Activated T-helper 2 cell treated with anti-CD3 and anti-CD28 coated beads, Interferon-gamma antibody, Interleukin-2, Interleukin-4, amounts not matched to agents 10 μg/mL and 5 μg/mL and 100 μg/mL, durations not matched to agents 14 hours and 24 hours and 36 hours (primary cell): ENCODE results near the gene HSD17B13. TPM values are rescaled to one million over a fixed set of nuclear protein-coding genes. Genes with fewer than 3 reads are reported as not detected.

Experiments
- DNase-seq: peaks from one replicate; pipeline ENCODE4 v3.0.0; 2021; ENCODE audit warnings: low spot score
- H3K27ac Mint-ChIP-seq: one replicate; pipeline ENCODE4 v1.8.0; 2021; ENCODE audit warnings: mixed read lengths
- H3K27me3 Mint-ChIP-seq: one replicate; pipeline ENCODE4 v1.8.0; 2021; ENCODE audit warnings: low read depth, mixed read lengths
- H3K36me3 Mint-ChIP-seq: one replicate; pipeline ENCODE4 v1.8.0; 2021; ENCODE audit warnings: low read depth, mixed read lengths
- H3K4me1 Mint-ChIP-seq: one replicate; pipeline ENCODE4 v1.8.0; 2021; ENCODE audit warnings: low read depth, mixed read lengths
- H3K4me3 Mint-ChIP-seq: one replicate; pipeline ENCODE4 v1.8.0; 2021; ENCODE audit warnings: low read depth, mild to moderate bottlenecking, moderate library complexity, mixed read lengths
- H3K9me3 Mint-ChIP-seq: one replicate; pipeline ENCODE4 v1.8.0; 2021; ENCODE audit warnings: mixed read lengths
- intact Hi-C: fragments of 100-400 bp; cut with micrococcal nuclease; formaldehyde crosslinking; loops from one replicate; pipeline ENCODE4 v1.15.1; 2023
- total RNA-seq: library from RNA; stranded (reverse); gene quantifications from 2 replicates; pipeline ENCODE4 v1.2.3, GENCODE V29; 2022

Gene HSD17B13, protein sequence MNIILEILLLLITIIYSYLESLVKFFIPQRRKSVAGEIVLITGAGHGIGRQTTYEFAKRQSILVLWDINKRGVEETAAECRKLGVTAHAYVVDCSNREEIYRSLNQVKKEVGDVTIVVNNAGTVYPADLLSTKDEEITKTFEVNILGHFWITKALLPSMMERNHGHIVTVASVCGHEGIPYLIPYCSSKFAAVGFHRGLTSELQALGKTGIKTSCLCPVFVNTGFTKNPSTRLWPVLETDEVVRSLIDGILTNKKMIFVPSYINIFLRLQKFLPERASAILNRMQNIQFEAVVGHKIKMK
- 0.16 and 0.32 TPM in 2 replicates for total RNA-seq

DNA sequence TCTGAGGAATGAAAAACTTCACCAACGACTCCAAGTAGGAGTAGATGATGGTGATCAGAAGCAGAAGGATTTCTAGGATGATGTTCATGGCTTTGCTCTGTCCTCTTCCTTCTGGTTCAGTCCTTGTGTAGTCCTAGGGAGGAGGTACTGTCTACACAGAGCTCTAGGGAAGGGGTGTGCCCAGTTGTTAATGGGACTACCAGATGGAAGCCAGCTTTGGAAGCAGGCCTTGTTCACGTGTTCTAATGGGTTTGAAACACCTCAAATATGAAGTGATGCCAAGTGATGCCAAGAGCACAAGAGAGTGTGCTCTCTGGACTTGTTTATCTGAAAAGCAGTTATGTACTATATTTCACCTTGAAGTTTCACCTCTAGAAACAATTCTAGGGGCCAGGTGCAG lies at the start of gene HSD17B13:
Gene HSD17B13 (minus strand): TSS at position 129 of the 400 bp plus-strand sequence. CDS start 41 bp downstream, at position 88.
- Mint-ChIP-seq H3K9me3 (no peaks in the 10 kb centered on the region), H3K27me3 (peaks cover 2% of the 10 kb centered on the region), H3K4me3 (no peak within 1 kb of the TSS), H3K27ac (no peak within 1 kb of the TSS), H3K36me3 (no peaks in the 10 kb centered on the region), H3K4me1 (no peaks in the 10 kb centered on the region)
- no peak for DNase-seq
- intact Hi-C loops, result no loop called here

DNA sequence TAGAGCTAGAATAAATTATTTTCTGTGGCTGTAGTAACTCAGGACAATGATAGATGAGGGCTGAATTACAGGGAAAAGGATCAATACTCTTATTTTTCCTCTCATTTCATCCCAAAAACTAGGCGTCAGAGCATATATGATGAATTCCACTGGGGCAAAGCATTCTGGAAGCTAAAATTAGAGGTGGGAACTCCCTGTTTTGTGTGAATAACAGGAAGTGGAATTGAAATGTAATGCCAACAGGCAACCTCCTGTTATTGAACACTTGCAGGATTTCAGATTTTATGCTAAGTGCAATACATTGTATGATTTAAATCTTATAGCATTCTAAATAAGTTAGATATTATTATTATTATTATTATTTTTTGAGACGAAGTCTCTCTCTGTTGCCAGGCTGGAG lies 47.4 kb upstream of the HSD17B13 start:
- Mint-ChIP-seq H3K36me3 (peaks cover 35% of the 10 kb centered on the region), H3K4me3 (no peak overlapping the region), H3K9me3 (no peaks in the 10 kb centered on the region), H3K4me1 (no peaks in the 10 kb centered on the region), H3K27ac (no peak overlapping the region), H3K27me3 (no peaks in the 10 kb centered on the region)
- DNase-seq, result no peak
- intact Hi-C loops, result loop anchor here (10.0 kb wide), 1 partner anchor 475 kb away; no protein-coding TSS in a partner anchor

DNA sequence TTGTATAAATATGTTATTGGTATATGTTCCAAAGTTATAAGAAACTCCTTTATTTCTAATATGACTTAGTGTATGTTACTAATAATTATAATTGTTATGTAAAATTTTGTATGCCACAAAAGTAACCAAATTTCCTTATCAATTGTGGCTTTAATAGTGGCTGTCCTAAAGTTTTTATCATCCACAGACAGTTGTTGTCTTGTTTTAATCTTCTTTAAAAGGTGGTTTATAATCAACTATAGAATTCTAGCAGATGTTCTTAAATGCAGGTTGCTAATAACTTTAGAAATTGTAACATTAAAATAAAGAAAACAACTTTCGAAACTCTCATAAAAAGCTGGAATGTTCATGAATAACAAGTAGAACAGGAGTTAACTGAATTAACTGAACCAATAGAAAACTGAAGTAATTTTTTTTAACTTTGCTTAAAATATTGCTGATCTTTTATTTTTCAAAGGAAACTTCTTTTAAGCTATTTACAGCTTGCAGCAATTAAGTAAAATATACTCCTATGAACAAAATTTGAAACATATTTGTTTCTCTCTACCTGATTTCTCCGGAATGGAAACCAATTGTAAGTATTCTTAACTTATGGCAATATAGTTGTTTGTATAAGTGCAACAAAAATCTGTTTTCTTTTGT lies 44.0 kb upstream of the HSD17B13 start:
- H3K4me1 Mint-ChIP-seq, result no peaks in the 10 kb centered on the region
- peaks cover 43% of the 10 kb centered on the region for H3K36me3 Mint-ChIP-seq
- H3K27ac Mint-ChIP-seq, result no peak overlapping the region
- H3K27me3 Mint-ChIP-seq, result no peaks in the 10 kb centered on the region
- no peaks in the 10 kb centered on the region for H3K9me3 Mint-ChIP-seq
- no peak overlapping the region for H3K4me3 Mint-ChIP-seq
- DNase-seq, result no peak
- intact Hi-C loops, result no loop called here

DNA sequence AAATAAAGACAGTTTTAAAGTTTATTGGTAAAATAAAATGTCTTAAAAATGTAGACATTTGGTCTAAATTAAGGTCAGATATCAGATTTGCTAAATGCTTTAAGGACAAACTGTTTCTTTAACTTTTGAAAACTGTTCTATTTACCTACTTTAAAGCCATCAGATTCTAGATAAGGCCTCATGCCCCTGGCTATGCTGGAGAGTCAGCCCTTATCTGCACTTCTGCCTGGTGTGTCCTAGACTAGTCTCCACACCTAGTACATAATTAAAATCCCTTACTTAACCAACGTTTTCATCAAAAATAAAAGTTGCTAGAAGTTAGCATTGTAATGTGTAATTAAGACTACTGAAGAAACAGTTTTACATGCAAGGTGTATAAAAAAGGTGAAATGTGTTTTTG lies 42.7 kb upstream of the HSD17B13 start:
- H3K27ac Mint-ChIP-seq, result no peak overlapping the region
- H3K4me3 Mint-ChIP-seq, result no peak overlapping the region
- DNase-seq, result no peak
- H3K27me3 Mint-ChIP-seq, result no peaks in the 10 kb centered on the region
- peaks cover 38% of the 10 kb centered on the region for H3K36me3 Mint-ChIP-seq
- no peaks in the 10 kb centered on the region for H3K9me3 Mint-ChIP-seq
- no peaks in the 10 kb centered on the region for H3K4me1 Mint-ChIP-seq
- intact Hi-C loops, result no loop called here

DNA sequence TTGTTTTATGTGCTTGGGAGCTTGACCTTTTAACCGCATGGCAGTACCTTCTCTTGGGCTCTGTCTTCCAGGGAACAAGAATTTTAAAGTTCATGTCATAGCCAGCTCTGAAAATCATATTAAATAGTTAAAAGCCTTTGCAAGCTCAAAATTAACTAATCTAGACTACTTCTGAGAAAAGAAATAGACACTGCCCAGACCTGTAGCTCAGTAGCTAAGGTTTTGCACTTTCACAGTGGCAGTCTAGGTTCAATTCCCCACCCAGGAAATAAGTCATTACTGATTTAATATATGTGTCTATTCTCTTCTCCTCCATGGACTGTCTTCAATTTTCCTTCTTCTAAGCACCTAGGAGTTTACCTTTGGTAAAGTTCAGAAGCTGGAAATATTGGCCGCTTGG lies 40.9 kb upstream of the HSD17B13 start:
- no peak for DNase-seq
- H3K36me3 Mint-ChIP-seq, result peaks cover 35% of the 10 kb centered on the region
- no peaks in the 10 kb centered on the region for H3K4me1 Mint-ChIP-seq
- intact Hi-C loops, result no loop called here
- H3K9me3 Mint-ChIP-seq, result no peaks in the 10 kb centered on the region
- H3K27ac Mint-ChIP-seq, result no peak overlapping the region
- no peaks in the 10 kb centered on the region for H3K27me3 Mint-ChIP-seq
- H3K4me3 Mint-ChIP-seq, result no peak overlapping the region

DNA sequence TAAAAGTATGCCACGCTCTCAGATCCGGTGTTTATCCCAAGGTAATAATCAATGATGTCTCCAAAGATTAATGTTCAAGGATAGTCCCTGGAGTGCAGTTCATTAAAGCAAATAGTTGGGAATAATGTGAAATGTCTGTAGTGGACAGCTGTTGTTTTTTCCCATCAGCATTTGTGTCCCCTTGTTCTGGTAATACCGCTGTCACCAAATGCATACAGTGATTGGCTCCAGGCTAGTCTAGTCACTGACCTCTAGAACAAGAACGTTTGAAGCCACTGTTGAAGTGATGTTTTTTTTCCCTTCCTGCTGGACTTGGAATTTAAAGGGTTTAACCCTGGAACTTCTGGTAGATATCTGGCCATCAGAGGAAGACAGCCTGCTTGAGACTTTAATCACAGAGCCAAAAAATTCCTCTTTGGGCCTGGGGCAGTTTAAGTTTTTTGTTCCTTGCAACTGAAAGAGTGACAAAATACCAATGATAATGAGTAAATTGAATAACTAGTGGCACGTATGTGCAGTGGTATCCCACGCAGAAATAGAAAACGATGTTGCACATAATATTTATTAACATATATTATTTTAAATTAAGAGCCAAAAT lies 37.8 kb upstream of the HSD17B13 start:
- Mint-ChIP-seq H3K27ac (no peak overlapping the region), H3K27me3 (no peaks in the 10 kb centered on the region), H3K4me1 (peaks cover 2% of the 10 kb centered on the region), H3K9me3 (no peaks in the 10 kb centered on the region), H3K36me3 (peaks cover 23% of the 10 kb centered on the region), H3K4me3 (no peak overlapping the region)
- DNase-seq, result no peak
- intact Hi-C loops, result no loop called here

DNA sequence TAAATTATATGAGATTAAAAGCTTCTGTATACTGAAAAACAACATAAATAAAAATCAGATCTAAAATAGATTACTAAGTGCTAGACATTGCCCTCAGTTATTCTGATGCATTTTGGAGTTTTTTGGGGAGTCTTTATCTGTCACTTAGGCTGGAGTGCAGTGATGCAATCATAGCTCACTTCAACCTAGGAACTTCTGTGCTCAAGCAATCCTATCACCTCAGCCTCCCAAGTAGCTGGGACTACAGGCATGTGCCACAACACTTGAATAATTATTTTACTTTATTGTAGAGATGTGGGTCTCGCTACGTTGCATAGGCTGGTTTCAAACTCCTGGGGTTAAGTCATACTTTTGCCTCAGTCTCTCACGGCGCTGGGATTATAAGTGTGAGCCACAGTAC lies 36.6 kb upstream of the HSD17B13 start:
- Mint-ChIP-seq H3K36me3 (peaks cover 19% of the 10 kb centered on the region), H3K27me3 (no peaks in the 10 kb centered on the region), H3K4me3 (no peak overlapping the region), H3K9me3 (no peaks in the 10 kb centered on the region), H3K4me1 (peaks cover 2% of the 10 kb centered on the region), H3K27ac (no peak overlapping the region)
- DNase-seq, result no peak
- intact Hi-C loops, result no loop called here

DNA sequence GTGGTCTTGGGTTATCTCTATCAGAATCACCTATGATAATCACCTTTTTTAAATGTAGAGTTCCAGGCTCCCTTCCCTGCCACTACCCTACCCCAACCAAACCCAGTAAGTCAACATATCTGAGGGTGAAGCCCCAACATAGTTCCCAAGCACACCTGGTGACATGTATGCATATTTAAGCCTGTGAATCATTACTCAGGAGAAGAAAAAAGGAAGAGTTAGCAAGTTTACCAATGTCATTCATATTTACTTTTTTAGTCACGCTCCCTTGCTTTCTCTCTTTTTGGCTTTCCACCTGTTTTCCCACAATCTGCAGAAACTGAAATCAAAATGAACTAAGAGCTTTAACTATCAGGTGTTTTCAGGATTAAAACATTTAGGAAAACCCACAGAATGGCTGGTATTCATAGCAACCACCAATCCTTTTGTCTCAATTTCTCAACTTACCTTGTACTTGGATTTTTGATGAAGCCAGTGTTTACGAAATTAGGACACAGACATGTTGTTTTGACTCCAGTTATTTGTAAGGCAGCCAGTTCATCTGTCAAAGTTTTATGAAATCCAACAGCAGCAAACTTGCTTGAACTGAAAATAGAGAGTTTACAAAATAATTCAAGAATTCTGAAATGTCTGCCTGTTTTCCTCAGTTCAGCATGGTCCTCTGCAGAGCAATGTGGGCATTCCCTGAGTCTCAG lies 34.3 kb upstream of the HSD17B13 start:
- DNase-seq, result no peak
- Mint-ChIP-seq H3K9me3 (peaks cover 4% of the 10 kb centered on the region), H3K27ac (no peak overlapping the region), H3K4me1 (peaks cover 9% of the 10 kb centered on the region), H3K36me3 (peaks cover 19% of the 10 kb centered on the region), H3K27me3 (no peaks in the 10 kb centered on the region), H3K4me3 (no peak overlapping the region)
- intact Hi-C loops, result no loop called here

DNA sequence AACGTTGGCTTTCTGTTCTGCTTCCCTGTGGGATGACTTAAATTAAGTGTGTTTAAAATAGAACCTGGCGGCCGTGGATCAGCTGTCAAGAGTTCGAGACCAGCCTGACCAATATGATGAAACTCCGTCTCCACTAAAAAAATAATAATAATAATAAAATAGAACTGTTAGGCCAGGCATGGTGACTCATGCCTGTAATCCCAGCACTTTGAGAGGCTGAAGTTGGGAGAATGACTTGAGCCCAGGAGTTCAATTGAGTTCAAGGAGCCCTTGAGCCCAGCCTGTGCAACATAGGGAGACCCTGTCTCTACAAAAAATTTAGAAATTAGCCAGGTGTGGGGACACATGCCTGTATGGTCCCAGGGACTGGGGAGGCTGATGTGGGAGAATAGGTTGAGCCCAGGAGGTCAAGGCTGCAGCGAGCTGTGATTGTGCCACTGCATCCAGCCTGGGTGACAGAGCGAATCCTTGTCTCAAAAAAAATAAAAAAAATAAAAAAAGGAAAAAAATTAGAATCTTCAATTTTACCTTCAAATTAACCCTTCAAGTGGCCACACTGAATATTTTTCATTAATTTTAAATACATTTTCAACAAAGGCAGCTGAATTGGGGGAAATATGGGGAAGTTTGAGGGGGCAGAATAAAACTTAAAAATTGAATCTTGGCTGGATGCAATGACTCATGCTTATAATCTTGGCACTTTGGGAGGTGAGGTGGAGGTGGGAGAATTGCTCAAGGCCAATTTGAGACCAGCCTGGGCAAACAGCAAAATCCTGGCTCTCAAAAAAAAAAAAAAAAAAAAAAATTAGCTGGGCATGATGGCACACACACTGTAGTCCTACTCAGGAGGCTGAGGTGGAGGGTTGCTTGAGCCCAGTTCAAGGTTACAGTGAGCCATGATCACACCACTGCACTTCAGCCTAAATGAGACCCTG lies 31.8 kb upstream of the HSD17B13 start:
- H3K27ac Mint-ChIP-seq, result no peak overlapping the region
- intact Hi-C loops, result no loop called here
- peaks cover 4% of the 10 kb centered on the region for H3K9me3 Mint-ChIP-seq
- H3K4me1 Mint-ChIP-seq, result peaks cover 9% of the 10 kb centered on the region
- peaks cover 13% of the 10 kb centered on the region for H3K36me3 Mint-ChIP-seq
- DNase-seq, result no peak
- H3K4me3 Mint-ChIP-seq, result no peak overlapping the region
- no peaks in the 10 kb centered on the region for H3K27me3 Mint-ChIP-seq

DNA sequence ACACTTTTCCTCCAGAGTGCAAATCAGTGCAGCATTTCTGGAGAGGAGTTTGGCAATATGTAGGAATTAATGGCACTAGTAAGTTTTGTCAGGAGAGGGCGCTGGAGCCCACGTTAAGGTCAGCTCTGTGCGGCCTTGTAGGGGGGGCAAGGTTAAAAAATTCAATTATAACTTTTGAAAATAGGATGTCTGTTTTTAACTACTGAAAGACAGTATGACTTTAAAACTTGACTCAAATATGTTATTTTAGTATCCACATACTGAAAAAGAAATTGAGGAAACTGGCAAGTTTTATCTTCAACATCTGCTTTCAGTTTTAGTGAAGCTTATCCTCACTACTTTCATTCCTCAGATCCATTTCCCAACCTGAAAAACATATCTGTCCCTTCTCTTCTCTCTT lies 30.9 kb upstream of the HSD17B13 start:
- Mint-ChIP-seq H3K9me3 (peaks cover 4% of the 10 kb centered on the region), H3K4me3 (no peak overlapping the region), H3K27me3 (no peaks in the 10 kb centered on the region), H3K36me3 (peaks cover 13% of the 10 kb centered on the region), H3K4me1 (peaks cover 9% of the 10 kb centered on the region), H3K27ac (no peak overlapping the region)
- intact Hi-C loops, result no loop called here
- no peak for DNase-seq

DNA sequence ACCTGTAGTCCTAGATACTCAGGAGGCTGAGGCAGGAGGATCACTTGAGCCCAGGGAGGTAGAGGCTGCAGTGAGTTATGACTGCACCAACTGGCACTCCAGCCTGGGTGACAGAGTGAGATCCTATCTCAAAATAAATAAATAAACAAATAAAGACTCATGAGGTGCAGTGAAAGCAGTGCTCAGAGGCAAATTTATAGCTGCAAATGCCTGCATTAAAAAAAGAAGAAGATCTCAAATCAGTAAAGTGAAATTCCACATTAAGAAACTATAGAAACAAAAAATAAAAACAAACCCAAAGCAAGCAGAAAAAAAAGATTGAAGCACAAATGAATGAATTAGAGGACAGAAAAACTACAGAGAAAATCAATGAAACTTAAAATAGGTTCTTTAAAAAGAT lies 22.5 kb upstream of the HSD17B13 start:
- Mint-ChIP-seq H3K4me1 (no peaks in the 10 kb centered on the region), H3K27me3 (no peaks in the 10 kb centered on the region), H3K36me3 (peaks cover 28% of the 10 kb centered on the region), H3K4me3 (no peak overlapping the region), H3K27ac (no peak overlapping the region), H3K9me3 (peaks cover 22% of the 10 kb centered on the region)
- intact Hi-C loops, result no loop called here
- DNase-seq, result no peak

DNA sequence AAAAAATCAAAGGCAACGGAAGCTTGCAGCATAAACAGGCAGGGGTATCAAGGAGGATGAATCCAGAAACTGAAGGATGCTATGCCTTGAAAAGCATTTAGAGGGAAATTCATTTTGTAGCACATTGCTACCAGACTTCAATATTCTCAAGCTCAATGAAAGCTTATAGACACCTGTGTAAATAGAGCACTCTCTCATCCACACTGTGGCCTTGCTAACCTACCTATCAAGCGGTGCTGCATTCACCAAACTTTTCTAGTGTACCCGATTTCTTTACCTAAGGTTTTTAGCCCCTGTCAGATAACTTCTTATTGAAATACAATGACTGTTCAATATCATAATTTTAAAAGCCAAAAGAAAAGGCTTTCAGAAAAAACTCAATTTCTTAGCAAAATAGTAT lies 20.2 kb upstream of the HSD17B13 start:
- peaks cover 39% of the 10 kb centered on the region for H3K36me3 Mint-ChIP-seq

More for the DNA sequence above, 20.2 kb upstream of the HSD17B13 start:
- no peaks in the 10 kb centered on the region for H3K27me3 Mint-ChIP-seq
- DNase-seq, result no peak
- no peak overlapping the region for H3K4me3 Mint-ChIP-seq
- intact Hi-C loops, result no loop called here
- H3K4me1 Mint-ChIP-seq, result no peaks in the 10 kb centered on the region
- peaks cover 22% of the 10 kb centered on the region for H3K9me3 Mint-ChIP-seq
- H3K27ac Mint-ChIP-seq, result no peak overlapping the region
